Measurements from ENCODE around the gene KIRREL3.

The KIRREL3 gene

GRCh38 chr11:126654886-126655806, 345.4 kb downstream of the KIRREL3 start:
- no CpG with 5 or more reads among the region's 12 CpGs for WGBS (ENCODE audit: extremely low coverage, insufficient coverage, low lambda C conversion rate)
- no peak overlapping the region for H3K27ac ChIP-seq (ENCODE audit: low read depth, low read length)
- H3K23ac ChIP-seq (ENCODE audit: low read length): no peak overlapping the region
- H3K4me1 ChIP-seq (ENCODE audit: control insufficient read depth, low read depth, low read length): peaks cover 2% of the 10 kb centered on the region
- H4K5ac ChIP-seq (ENCODE audit: low read length): no peak overlapping the region
- peak overlapping the region; percentile 2 for H3K56ac ChIP-seq (ENCODE audit: low read length)
- H3K36me3 ChIP-seq (ENCODE audit: control insufficient read depth, insufficient read depth, low read length): no peaks in the 10 kb centered on the region
- no peak overlapping the region for H2BK15ac ChIP-seq (replicated peaks; ENCODE audit: low read depth)
- no peak overlapping the region for H4K8ac ChIP-seq (ENCODE audit: low read depth, low read length)
- no peak overlapping the region for H2BK120ac ChIP-seq (ENCODE audit: low read depth, low read length)
- peak overlapping the region; percentile 13 for H3K18ac ChIP-seq (ENCODE audit: low read length)
- peak; percentile 40 for DNase-seq
- H3K4me3 ChIP-seq (ENCODE audit: low read length): no peak overlapping the region
- H3K27me3 ChIP-seq (ENCODE audit: insufficient read depth, low read length, poor library complexity): no peaks in the 10 kb centered on the region
- no peak overlapping the region for H3K9ac ChIP-seq (ENCODE audit: low read length)
- H3K79me2 ChIP-seq (ENCODE audit: control insufficient read depth, insufficient read depth, low read length): no peaks in the 10 kb centered on the region
- no peak overlapping the region for H3K4ac ChIP-seq (ENCODE audit: low read depth, low read length)
- no peak overlapping the region for H2BK5ac ChIP-seq (ENCODE audit: low read length)
- H2AK5ac ChIP-seq (ENCODE audit: low read length): no peak overlapping the region
- H3K79me1 ChIP-seq (ENCODE audit: low read length): no peaks in the 10 kb centered on the region
- H3K4me2 ChIP-seq (ENCODE audit: low read length): no peak overlapping the region

GRCh38 chr11:126653040-126653439, 347.5 kb downstream of the KIRREL3 start:
- Histone ChIP-seq H4K5ac (ENCODE audit: low read length) (no peak overlapping the region), H3K4ac (ENCODE audit: low read depth, low read length) (no peak overlapping the region), H2BK120ac (ENCODE audit: low read depth, low read length) (no peak overlapping the region), H3K79me2 (ENCODE audit: control insufficient read depth, insufficient read depth, low read length) (no peaks in the 10 kb centered on the region), H3K27ac (ENCODE audit: low read depth, low read length) (no peak overlapping the region), H3K36me3 (ENCODE audit: control insufficient read depth, insufficient read depth, low read length) (no peaks in the 10 kb centered on the region), H3K56ac (ENCODE audit: low read length) (no peak overlapping the region), H3K18ac (ENCODE audit: low read length) (no peak overlapping the region), H2BK5ac (ENCODE audit: low read length) (no peak overlapping the region), H3K23ac (ENCODE audit: low read length) (no peak overlapping the region), H3K4me3 (ENCODE audit: low read length) (no peak overlapping the region), H4K8ac (ENCODE audit: low read depth, low read length) (no peak overlapping the region), H3K27me3 (ENCODE audit: insufficient read depth, low read length, poor library complexity) (no peaks in the 10 kb centered on the region), H3K9ac (ENCODE audit: low read length) (no peak overlapping the region), H3K4me2 (ENCODE audit: low read length) (no peak overlapping the region), H2BK15ac (replicated peaks; ENCODE audit: low read depth) (no peak overlapping the region), H3K4me1 (ENCODE audit: control insufficient read depth, low read depth, low read length) (peaks cover 2% of the 10 kb centered on the region), H2AK5ac (ENCODE audit: low read length) (no peak overlapping the region), H3K79me1 (ENCODE audit: low read length) (no peaks in the 10 kb centered on the region)
- no CpG with 5 or more reads among the region's 8 CpGs for WGBS (ENCODE audit: extremely low coverage, insufficient coverage, low lambda C conversion rate)
- no peak for DNase-seq

GRCh38 chr11:126647735-126648134, 352.8 kb downstream of the KIRREL3 start:
- Histone ChIP-seq H2BK120ac (ENCODE audit: low read depth, low read length) (no peak overlapping the region), H2BK5ac (ENCODE audit: low read length) (no peak overlapping the region), H3K56ac (ENCODE audit: low read length) (no peak overlapping the region), H3K27ac (ENCODE audit: low read depth, low read length) (no peak overlapping the region), H3K18ac (ENCODE audit: low read length) (no peak overlapping the region), H3K4me3 (ENCODE audit: low read length) (no peak overlapping the region), H2BK15ac (replicated peaks; ENCODE audit: low read depth) (no peak overlapping the region), H3K4me2 (ENCODE audit: low read length) (no peak overlapping the region), H3K4ac (ENCODE audit: low read depth, low read length) (no peak overlapping the region), H3K23ac (ENCODE audit: low read length) (no peak overlapping the region), H4K8ac (ENCODE audit: low read depth, low read length) (no peak overlapping the region), H4K5ac (ENCODE audit: low read length) (no peak overlapping the region), H2AK5ac (ENCODE audit: low read length) (no peak overlapping the region), H3K79me2 (ENCODE audit: control insufficient read depth, insufficient read depth, low read length) (no peaks in the 10 kb centered on the region), H3K79me1 (ENCODE audit: low read length) (no peaks in the 10 kb centered on the region), H3K27me3 (ENCODE audit: insufficient read depth, low read length, poor library complexity) (no peaks in the 10 kb centered on the region), H3K9ac (ENCODE audit: low read length) (no peak overlapping the region), H3K4me1 (ENCODE audit: control insufficient read depth, low read depth, low read length) (no peaks in the 10 kb centered on the region), H3K36me3 (ENCODE audit: control insufficient read depth, insufficient read depth, low read length) (no peaks in the 10 kb centered on the region)
- WGBS (ENCODE audit: extremely low coverage, insufficient coverage, low lambda C conversion rate): no CpG with 5 or more reads among the region's 5 CpGs
- peak; percentile 30 for DNase-seq

- no peak overlapping the region for H3K9ac ChIP-seq (ENCODE audit: low read length)
- no CpG with 5 or more reads among the region's 10 CpGs for WGBS (ENCODE audit: extremely low coverage, insufficient coverage, low lambda C conversion rate)
- no peaks in the 10 kb centered on the region for H3K79me2 ChIP-seq (ENCODE audit: control insufficient read depth, insufficient read depth, low read length)
These were observed 353.6 kb downstream of the KIRREL3 start for GRCh38 chr11:126646701-126647557.

GRCh38 chr11:126645186-126645585, 355.4 kb downstream of the KIRREL3 start:
- Histone ChIP-seq H3K56ac (ENCODE audit: low read length) (no peak overlapping the region), H3K79me1 (ENCODE audit: low read length) (no peaks in the 10 kb centered on the region), H3K27me3 (ENCODE audit: insufficient read depth, low read length, poor library complexity) (no peaks in the 10 kb centered on the region), H3K36me3 (ENCODE audit: control insufficient read depth, insufficient read depth, low read length) (no peaks in the 10 kb centered on the region), H3K4me2 (ENCODE audit: low read length) (no peak overlapping the region), H3K79me2 (ENCODE audit: control insufficient read depth, insufficient read depth, low read length) (no peaks in the 10 kb centered on the region), H2BK120ac (ENCODE audit: low read depth, low read length) (no peak overlapping the region), H2BK15ac (replicated peaks; ENCODE audit: low read depth) (no peak overlapping the region), H3K9ac (ENCODE audit: low read length) (no peak overlapping the region), H3K4ac (ENCODE audit: low read depth, low read length) (no peak overlapping the region), H3K23ac (ENCODE audit: low read length) (no peak overlapping the region), H2AK5ac (ENCODE audit: low read length) (no peak overlapping the region), H3K18ac (ENCODE audit: low read length) (no peak overlapping the region), H3K27ac (ENCODE audit: low read depth, low read length) (no peak overlapping the region), H3K4me1 (ENCODE audit: control insufficient read depth, low read depth, low read length) (no peaks in the 10 kb centered on the region), H3K4me3 (ENCODE audit: low read length) (no peak overlapping the region), H4K8ac (ENCODE audit: low read depth, low read length) (no peak overlapping the region), H2BK5ac (ENCODE audit: low read length) (no peak overlapping the region), H4K5ac (ENCODE audit: low read length) (no peak overlapping the region)
- WGBS (ENCODE audit: extremely low coverage, insufficient coverage, low lambda C conversion rate): no CpG with 5 or more reads among the region's 7 CpGs
- no peak for DNase-seq

More at GRCh38 chr11:126646701-126647557, 353.6 kb downstream of the KIRREL3 start:
- Histone ChIP-seq H2BK5ac (ENCODE audit: low read length) (no peak overlapping the region), H3K56ac (ENCODE audit: low read length) (no peak overlapping the region), H3K36me3 (ENCODE audit: control insufficient read depth, insufficient read depth, low read length) (no peaks in the 10 kb centered on the region), H2AK5ac (ENCODE audit: low read length) (no peak overlapping the region), H3K27ac (ENCODE audit: low read depth, low read length) (no peak overlapping the region), H3K4me2 (ENCODE audit: low read length) (no peak overlapping the region), H3K27me3 (ENCODE audit: insufficient read depth, low read length, poor library complexity) (no peaks in the 10 kb centered on the region), H3K18ac (ENCODE audit: low read length) (no peak overlapping the region), H2BK15ac (replicated peaks; ENCODE audit: low read depth) (no peak overlapping the region), H4K5ac (ENCODE audit: low read length) (no peak overlapping the region), H3K23ac (ENCODE audit: low read length) (no peak overlapping the region), H3K4me3 (ENCODE audit: low read length) (no peak overlapping the region), H4K8ac (ENCODE audit: low read depth, low read length) (no peak overlapping the region), H2BK120ac (ENCODE audit: low read depth, low read length) (no peak overlapping the region), H3K79me1 (ENCODE audit: low read length) (no peaks in the 10 kb centered on the region), H3K4ac (ENCODE audit: low read depth, low read length) (no peak overlapping the region), H3K4me1 (ENCODE audit: control insufficient read depth, low read depth, low read length) (no peaks in the 10 kb centered on the region)
- no peak for DNase-seq
